Measurements from ENCODE around the gene NGB.

DNA sequence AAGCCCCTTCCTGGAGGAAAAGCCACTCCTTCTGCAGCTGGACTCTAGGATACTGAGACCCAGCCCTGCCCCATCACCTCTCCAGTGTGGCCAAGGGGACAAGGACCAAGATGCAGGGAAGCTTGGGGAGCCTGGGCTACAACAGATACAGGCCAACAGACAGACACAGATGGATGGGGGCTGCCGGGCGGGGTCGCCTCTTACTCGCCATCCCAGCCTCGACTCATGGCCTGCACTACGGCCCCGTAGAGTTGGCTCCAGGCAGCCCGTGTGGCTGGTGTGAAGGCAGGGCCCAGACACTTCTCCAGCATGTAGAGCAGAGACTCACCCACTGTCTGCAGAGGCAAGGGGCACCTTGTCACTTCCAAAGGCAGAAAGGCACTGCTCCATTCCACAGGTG is 4.7 kb downstream of the NGB start:
- TF ChIP-seq POLR2AphosphoS5 (IDR thresholded peaks at IDR 0.05; ENCODE audit: low read depth) (no peak), SPI1 (IDR thresholded peaks at IDR 0.05; ENCODE audit: borderline replicate concordance, low read depth) (no peak)
- TF ChIP-seq, protein P1, sequence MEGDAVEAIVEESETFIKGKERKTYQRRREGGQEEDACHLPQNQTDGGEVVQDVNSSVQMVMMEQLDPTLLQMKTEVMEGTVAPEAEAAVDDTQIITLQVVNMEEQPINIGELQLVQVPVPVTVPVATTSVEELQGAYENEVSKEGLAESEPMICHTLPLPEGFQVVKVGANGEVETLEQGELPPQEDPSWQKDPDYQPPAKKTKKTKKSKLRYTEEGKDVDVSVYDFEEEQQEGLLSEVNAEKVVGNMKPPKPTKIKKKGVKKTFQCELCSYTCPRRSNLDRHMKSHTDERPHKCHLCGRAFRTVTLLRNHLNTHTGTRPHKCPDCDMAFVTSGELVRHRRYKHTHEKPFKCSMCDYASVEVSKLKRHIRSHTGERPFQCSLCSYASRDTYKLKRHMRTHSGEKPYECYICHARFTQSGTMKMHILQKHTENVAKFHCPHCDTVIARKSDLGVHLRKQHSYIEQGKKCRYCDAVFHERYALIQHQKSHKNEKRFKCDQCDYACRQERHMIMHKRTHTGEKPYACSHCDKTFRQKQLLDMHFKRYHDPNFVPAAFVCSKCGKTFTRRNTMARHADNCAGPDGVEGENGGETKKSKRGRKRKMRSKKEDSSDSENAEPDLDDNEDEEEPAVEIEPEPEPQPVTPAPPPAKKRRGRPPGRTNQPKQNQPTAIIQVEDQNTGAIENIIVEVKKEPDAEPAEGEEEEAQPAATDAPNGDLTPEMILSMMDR (IDR thresholded peaks at IDR 0.05; ENCODE audit: insufficient read depth, low read length) = no peak
- TF ChIP-seq, protein P2, sequence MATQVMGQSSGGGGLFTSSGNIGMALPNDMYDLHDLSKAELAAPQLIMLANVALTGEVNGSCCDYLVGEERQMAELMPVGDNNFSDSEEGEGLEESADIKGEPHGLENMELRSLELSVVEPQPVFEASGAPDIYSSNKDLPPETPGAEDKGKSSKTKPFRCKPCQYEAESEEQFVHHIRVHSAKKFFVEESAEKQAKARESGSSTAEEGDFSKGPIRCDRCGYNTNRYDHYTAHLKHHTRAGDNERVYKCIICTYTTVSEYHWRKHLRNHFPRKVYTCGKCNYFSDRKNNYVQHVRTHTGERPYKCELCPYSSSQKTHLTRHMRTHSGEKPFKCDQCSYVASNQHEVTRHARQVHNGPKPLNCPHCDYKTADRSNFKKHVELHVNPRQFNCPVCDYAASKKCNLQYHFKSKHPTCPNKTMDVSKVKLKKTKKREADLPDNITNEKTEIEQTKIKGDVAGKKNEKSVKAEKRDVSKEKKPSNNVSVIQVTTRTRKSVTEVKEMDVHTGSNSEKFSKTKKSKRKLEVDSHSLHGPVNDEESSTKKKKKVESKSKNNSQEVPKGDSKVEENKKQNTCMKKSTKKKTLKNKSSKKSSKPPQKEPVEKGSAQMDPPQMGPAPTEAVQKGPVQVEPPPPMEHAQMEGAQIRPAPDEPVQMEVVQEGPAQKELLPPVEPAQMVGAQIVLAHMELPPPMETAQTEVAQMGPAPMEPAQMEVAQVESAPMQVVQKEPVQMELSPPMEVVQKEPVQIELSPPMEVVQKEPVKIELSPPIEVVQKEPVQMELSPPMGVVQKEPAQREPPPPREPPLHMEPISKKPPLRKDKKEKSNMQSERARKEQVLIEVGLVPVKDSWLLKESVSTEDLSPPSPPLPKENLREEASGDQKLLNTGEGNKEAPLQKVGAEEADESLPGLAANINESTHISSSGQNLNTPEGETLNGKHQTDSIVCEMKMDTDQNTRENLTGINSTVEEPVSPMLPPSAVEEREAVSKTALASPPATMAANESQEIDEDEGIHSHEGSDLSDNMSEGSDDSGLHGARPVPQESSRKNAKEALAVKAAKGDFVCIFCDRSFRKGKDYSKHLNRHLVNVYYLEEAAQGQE (IDR thresholded peaks at IDR 0.05; ENCODE audit: insufficient replicate concordance, low read depth) = no peak
